Ramos (cell line): ENCODE data around the gene ITIH2.

Experiments
- in situ Hi-C: fragments of 300-500 bp; cut with MboI; formaldehyde crosslinking; loops from one replicate; pipeline ENCODE4 v1.14.3; 2022; ENCODE audit warnings: low sequenced_read_pairs; ENCODE audit not compliant: unreplicated experiment

Gene ITIH2

DNA sequence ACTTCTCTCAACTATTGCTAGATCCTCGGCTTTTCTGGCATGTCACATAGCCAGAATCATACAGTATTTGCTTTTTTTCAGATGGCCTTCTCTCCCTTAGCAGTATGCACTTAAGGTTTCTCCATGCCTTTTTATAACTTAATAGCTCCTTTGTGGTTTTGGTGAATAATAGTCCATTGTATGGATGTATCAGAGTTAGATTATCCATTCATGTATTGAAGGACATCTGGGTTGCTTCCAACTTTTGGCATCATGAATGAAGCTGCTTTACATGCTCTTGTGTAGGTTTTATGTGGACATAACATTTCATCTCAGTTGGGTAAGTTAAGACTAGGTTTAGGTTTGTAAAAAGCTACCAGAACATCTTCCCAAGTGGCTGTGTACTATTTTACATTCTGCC is 89.4 kb downstream of the ITIH2 start:
- in situ Hi-C loops: no loop called here

DNA sequence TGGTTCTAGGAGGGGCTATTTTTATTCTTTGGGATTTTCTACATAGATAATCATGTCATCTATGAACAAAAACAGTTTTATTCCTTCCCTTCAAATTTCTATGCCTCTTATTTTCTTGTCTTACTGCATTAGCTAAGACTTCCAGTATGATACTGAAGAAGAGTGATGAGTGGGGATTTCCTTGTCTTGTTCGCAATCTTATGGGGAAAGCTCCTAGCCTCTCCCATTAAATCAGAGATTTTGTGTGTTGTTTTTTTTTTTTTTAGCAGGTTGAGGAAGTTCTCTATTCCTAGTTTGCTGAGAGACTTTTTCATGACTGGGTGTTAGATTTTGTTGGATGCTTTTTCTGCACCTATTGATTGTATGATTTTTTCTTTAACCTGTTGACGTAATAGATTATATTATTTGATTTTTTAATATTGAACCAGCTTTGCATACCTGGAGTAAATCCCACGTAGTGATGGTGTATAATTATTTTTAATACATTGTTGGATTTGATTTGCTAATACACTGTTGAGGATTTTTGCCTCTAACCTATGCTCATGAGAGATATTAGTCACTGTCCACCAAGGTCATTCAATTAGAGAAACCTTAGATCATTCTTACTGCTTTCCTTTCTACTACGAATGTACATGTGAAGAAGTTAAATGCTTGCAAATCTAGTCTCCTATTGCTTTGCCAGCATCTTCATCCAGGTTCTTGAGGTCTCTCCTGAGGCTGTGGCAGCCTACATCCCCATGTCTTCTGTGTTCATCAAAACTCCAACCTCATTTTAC is 91.3 kb downstream of the ITIH2 start:
- in situ Hi-C loops: no loop called here

DNA sequence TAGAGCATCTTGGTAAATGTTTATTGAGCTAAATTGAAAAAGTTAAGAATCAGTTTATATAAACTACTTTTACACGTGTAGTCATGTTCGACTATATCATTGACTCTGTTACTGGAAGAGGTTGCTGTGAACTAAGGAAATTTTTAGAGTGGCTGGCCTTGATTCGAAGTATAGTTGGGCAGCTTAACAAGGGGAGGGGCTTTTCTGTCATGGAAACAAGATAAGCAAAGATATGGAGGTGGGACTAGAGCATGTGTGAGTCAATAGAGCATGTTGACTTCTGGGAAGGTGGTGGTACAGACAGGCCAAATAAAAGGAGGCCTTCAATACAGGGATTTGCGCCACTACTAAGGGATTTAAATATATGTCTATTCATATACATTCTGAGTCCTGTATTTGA is 92.5 kb downstream of the ITIH2 start:
- in situ Hi-C loops: no loop called here

GRCh38 chr10:7797582-7797981 is 94.5 kb downstream of the ITIH2 start:
- in situ Hi-C loops: no loop called here
